Glutamatergic neuron (in vitro differentiated cells): Measurements from ENCODE around the gene CBFB. TPM values are rescaled to one million over a fixed set of nuclear protein-coding genes. Genes with fewer than 3 reads are reported as not detected.

Experiments used
- DNase-seq: peaks from one replicate; pipeline ENCODE4 v3.0.0; 2022
- H3K27ac Mint-ChIP-seq: one replicate; pipeline ENCODE4 v1.8.0; 2020; ENCODE audit warnings: mild to moderate bottlenecking, mixed read lengths, inconsistent platforms; ENCODE audit not compliant: unreplicated experiment
- H3K27me3 Mint-ChIP-seq: one replicate; pipeline ENCODE4 v1.8.0; 2020; ENCODE audit warnings: mild to moderate bottlenecking, moderate library complexity, mixed read lengths, inconsistent platforms; ENCODE audit not compliant: unreplicated experiment
- H3K36me3 Mint-ChIP-seq: one replicate; pipeline ENCODE4 v1.8.0; 2020; ENCODE audit warnings: mild to moderate bottlenecking, mixed read lengths, inconsistent platforms; ENCODE audit not compliant: unreplicated experiment
- H3K4me1 Mint-ChIP-seq: one replicate; pipeline ENCODE4 v1.8.0; 2020; ENCODE audit warnings: mild to moderate bottlenecking, low read depth, mixed read lengths, inconsistent platforms; ENCODE audit not compliant: unreplicated experiment
- H3K4me3 Mint-ChIP-seq: one replicate; pipeline ENCODE4 v1.8.0; 2020; ENCODE audit warnings: mild to moderate bottlenecking, mixed read lengths, inconsistent platforms; ENCODE audit not compliant: unreplicated experiment
- H3K9me3 Mint-ChIP-seq: one replicate; pipeline ENCODE4 v1.8.0; 2020; ENCODE audit warnings: mild to moderate bottlenecking, moderate library complexity, mixed read lengths, inconsistent platforms; ENCODE audit not compliant: unreplicated experiment
- CTCF ChIP-seq: fragments of 200-600 bp; sonication (generic); IDR thresholded peaks from one replicate; pipeline ENCODE4 v1.5.0; 2021; ENCODE audit not compliant: partially characterized antibody, unreplicated experiment
- total RNA-seq: library from RNA; stranded (reverse); fragmentation: NEBNext Ultra II Directional; extraction: Animal tissue kit (Norgen Biotek cat#: 25700); gene quantifications from one replicate; pipeline ENCODE4 v1.2.1, GENCODE V29; 2021; ENCODE audit not compliant: unreplicated experiment

CBFB gene
- total RNA-seq, 1 donor from 2014 or later: 168 TPM

DNA sequence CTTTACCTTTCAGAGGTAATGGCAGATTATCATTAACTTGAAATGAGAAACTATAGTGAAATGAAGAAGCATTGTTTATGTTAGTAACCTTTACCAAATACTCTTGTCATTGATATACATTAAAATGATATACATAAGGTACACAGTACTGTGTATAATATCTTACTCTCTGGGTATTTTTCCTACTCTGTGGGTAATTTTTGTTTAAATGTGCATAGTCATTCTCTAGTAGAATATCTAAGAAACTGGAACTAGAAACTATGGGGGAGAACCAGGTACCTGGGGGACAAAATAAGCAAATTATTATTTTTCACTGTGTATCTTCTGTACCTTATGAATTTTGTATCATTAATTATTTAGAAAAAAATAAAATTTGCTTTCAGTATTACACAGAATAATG lies 60.2 kb downstream of the CBFB start:
- Mint-ChIP-seq H3K4me3 (no peak overlapping the region), H3K9me3 (no peaks in the 10 kb centered on the region), H3K27ac (no peak overlapping the region), H3K27me3 (no peaks in the 10 kb centered on the region), H3K4me1 (peaks cover 15% of the 10 kb centered on the region), H3K36me3 (no peaks in the 10 kb centered on the region)
- DNase-seq: no peak
- TF ChIP-seq CTCF: no peak

DNA sequence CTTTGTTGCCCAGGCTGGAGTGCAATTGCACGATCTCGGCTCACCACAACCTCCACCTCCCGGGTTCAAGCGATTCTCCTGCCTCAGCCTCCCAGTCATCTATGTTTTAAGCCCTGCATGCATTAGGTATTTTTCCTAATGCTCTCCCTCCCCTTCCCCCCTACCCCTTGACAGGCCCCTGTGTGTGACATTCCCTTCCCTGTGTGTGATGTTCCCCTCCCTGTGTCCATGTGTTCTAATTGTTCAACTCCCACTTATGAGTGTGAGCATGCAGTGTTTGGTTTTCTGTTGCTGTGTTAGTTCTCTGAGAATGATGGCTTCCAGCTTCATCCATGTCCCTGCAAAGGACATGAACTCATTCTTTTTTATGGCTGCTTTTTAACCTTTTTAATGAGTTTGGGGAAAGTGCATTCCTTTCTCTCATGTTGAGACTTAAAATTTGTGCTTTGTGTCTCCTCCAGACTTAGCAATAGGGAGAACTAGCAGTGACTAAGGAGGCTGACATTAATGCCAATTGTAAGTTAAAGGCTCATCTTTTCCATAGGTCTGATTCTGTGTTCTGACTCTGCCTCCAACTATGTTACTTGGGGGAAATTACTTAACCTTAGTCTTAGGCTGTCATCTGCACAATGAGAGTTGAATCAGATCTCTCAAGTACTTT lies 63.1 kb downstream of the CBFB start:
- no peak for TF ChIP-seq CTCF
- no peaks in the 10 kb centered on the region for H3K9me3 Mint-ChIP-seq
- H3K27ac Mint-ChIP-seq: peak overlapping the region; percentile 26
- peaks cover 13% of the 10 kb centered on the region for H3K4me1 Mint-ChIP-seq
- no peak for DNase-seq
- H3K36me3 Mint-ChIP-seq: no peaks in the 10 kb centered on the region
- peaks cover 3% of the 10 kb centered on the region for H3K27me3 Mint-ChIP-seq
- H3K4me3 Mint-ChIP-seq: no peak overlapping the region

DNA sequence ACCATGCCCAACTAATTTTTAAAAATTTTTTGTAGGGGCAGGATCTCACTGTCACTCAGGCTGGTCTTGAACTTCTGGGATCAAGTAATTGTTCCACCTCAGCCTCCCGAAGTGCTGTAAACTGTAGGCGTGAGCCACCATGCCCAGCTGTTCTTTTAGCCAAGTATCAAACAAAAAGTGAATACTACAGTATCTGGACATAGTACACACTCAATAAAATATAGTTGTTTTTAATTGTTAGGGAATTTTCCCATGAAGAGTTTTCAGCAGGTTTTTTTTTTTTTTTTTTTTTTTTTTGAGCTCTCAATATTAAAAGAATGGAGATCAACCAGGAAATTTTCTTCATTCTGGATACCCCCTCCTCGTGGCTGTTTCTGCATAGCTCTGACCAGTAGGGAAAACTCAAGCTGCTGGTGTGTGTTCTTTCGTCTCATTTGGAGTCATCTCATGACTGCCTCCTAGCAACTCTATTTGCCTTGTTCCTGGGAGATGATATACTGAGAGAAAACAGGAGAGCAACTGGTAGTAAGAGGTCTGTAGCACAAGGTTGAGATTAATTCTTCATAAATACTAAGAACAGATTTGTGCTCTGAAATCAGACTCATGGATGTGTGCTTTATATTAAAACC lies 64.3 kb downstream of the CBFB start:
- no peaks in the 10 kb centered on the region for H3K9me3 Mint-ChIP-seq
- no peak overlapping the region for H3K4me3 Mint-ChIP-seq
- no peak overlapping the region for H3K27ac Mint-ChIP-seq
- no peak for DNase-seq
- H3K4me1 Mint-ChIP-seq: peaks cover 13% of the 10 kb centered on the region
- no peaks in the 10 kb centered on the region for H3K36me3 Mint-ChIP-seq
- H3K27me3 Mint-ChIP-seq: peaks cover 4% of the 10 kb centered on the region
- TF ChIP-seq CTCF: no peak

DNA sequence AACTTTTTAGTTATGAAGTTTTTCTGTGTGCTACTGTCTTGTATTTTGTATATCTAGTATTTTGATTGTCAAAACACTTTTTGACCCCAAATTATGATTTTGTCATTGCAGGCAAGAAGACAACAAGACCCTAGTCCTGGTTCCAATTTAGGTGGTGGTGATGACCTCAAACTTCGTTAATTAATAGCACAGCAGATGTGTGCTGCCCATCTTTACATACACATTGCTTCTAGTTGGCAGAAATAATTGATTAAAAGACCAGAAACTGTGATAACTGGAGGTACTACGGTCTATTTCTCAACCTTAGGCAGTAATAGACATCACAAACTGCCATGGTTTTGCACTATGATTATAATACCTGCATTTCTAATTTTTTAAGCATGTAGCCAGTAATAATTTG lies 69.7 kb downstream of the CBFB start:
- no peaks in the 10 kb centered on the region for H3K9me3 Mint-ChIP-seq
- peaks cover 6% of the 10 kb centered on the region for H3K27me3 Mint-ChIP-seq
- H3K4me3 Mint-ChIP-seq: no peak overlapping the region
- DNase-seq: no peak
- H3K4me1 Mint-ChIP-seq: no peaks in the 10 kb centered on the region
- no peak overlapping the region for H3K27ac Mint-ChIP-seq
- TF ChIP-seq CTCF: no peak
- H3K36me3 Mint-ChIP-seq: no peaks in the 10 kb centered on the region

DNA sequence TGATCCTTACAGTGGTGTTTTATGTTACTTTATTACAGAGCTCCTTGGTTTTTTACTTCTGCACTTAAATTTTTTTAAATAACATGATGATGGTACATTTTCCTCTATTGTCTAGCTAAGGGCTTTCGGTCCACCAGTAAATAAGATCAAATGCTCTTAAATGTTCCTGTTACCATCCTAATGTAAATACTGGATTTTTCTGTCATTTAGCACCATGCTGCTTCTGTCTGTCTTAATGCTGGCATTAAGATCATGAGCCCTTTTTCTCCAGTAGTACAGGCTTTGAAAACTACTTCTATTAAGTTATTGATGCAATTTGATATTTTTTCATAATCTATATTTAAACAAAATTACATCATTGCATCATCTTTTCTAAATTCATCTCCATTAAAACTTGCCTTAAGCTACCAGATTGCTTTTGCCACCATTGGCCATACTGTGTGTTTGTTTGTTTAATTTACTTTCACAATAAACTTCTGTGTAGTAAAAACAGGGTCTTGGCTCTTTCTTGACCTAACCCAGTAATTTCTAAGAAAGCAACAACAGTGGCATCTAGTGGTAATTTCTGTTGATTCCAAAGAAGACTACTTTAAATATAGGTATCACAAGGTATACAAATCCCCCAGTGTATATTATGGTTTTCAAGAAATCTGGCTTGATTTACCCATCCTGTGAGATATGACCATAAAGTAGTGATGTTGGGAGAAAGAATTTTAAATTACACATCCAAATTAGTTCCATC lies 71.8 kb downstream of the CBFB start:
- peaks cover 10% of the 10 kb centered on the region for H3K27me3 Mint-ChIP-seq
- no peak overlapping the region for H3K4me3 Mint-ChIP-seq
- H3K4me1 Mint-ChIP-seq: peaks cover 5% of the 10 kb centered on the region
- no peak for DNase-seq
- no peak overlapping the region for H3K27ac Mint-ChIP-seq
- TF ChIP-seq CTCF: no peak
- H3K36me3 Mint-ChIP-seq: no peaks in the 10 kb centered on the region
- H3K9me3 Mint-ChIP-seq: peaks cover 2% of the 10 kb centered on the region
